ENCODE data around the gene MYPOP. TPM values are rescaled to one million over a fixed set of nuclear protein-coding genes. Genes with fewer than 3 reads are reported as not detected.
A peak's percentile ranks its signal among the peaks of the same experiment; 100 is the strongest.

MYPOP gene
- total RNA-seq, 1 experiment from 2014 or later = 5.5 TPM

GRCh38 chr19:45862271-45862563 lies 40.2 kb downstream of the MYPOP start:
- no TSS peak for BruUV-seq (replicated peaks)
- no peak for DNase-seq (ENCODE audit: unreplicated experiment)
- Mint-ChIP-seq H3K9me3 (ENCODE audit: unreplicated experiment) (no peaks in the 10 kb centered on the region), H3K4me3 (ENCODE audit: unreplicated experiment) (peak overlapping the region; percentile 90), H3K36me3 (ENCODE audit: insufficient read depth, unreplicated experiment) (peaks cover 39% of the 10 kb centered on the region), H3K4me1 (ENCODE audit: insufficient read depth, unreplicated experiment) (peaks cover 10% of the 10 kb centered on the region), H3K27ac (ENCODE audit: low read depth, unreplicated experiment) (peak overlapping the region; percentile 86), H3K27me3 (ENCODE audit: insufficient read depth, unreplicated experiment) (peaks cover 45% of the 10 kb centered on the region)
- CTCF ChIA-PET = interaction anchor here (0.7 kb wide), 1 partner anchor 131 kb away, joined by 3 read pairs; no protein-coding TSS in a partner anchor
- TF ChIP-seq, protein P1, sequence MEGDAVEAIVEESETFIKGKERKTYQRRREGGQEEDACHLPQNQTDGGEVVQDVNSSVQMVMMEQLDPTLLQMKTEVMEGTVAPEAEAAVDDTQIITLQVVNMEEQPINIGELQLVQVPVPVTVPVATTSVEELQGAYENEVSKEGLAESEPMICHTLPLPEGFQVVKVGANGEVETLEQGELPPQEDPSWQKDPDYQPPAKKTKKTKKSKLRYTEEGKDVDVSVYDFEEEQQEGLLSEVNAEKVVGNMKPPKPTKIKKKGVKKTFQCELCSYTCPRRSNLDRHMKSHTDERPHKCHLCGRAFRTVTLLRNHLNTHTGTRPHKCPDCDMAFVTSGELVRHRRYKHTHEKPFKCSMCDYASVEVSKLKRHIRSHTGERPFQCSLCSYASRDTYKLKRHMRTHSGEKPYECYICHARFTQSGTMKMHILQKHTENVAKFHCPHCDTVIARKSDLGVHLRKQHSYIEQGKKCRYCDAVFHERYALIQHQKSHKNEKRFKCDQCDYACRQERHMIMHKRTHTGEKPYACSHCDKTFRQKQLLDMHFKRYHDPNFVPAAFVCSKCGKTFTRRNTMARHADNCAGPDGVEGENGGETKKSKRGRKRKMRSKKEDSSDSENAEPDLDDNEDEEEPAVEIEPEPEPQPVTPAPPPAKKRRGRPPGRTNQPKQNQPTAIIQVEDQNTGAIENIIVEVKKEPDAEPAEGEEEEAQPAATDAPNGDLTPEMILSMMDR (IDR thresholded peaks at IDR 0.05; ENCODE audit: unreplicated experiment) = no peak
- intact Hi-C loops (cut with micrococcal nuclease) = no loop called here
- POLR2A ChIA-PET = interaction anchor here (0.7 to 2.1 kb wide), 7 partner anchors 11 to 352 kb away, joined by 3 to 34 read pairs (median 4); partner anchors contain the start of genes CCDC61 and IRF2BP1

- Mint-ChIP-seq H3K27me3 (ENCODE audit: insufficient read depth, unreplicated experiment) (peaks cover 29% of the 10 kb centered on the region), H3K27ac (ENCODE audit: low read depth, unreplicated experiment) (peak overlapping the region; percentile 39), H3K4me3 (ENCODE audit: unreplicated experiment) (peak overlapping the region; percentile 90), H3K9me3 (ENCODE audit: unreplicated experiment) (no peaks in the 10 kb centered on the region), H3K36me3 (ENCODE audit: insufficient read depth, unreplicated experiment) (peaks cover 55% of the 10 kb centered on the region), H3K4me1 (ENCODE audit: insufficient read depth, unreplicated experiment) (peaks cover 10% of the 10 kb centered on the region)
- no peak for DNase-seq (ENCODE audit: unreplicated experiment)
- ChIA-PET CTCF (interaction anchor here (0.6 to 1.0 kb wide), 4 partner anchors 44 to 486 kb away, joined by 3 read pairs; partner anchors contain the start of gene PPP5C), POLR2A (interaction anchor here (0.6 to 1.2 kb wide), 3 partner anchors 12 to 133 kb away, joined by 3 to 4 read pairs (median 3); partner anchors contain the start of gene DMPK)
- BruUV-seq (replicated peaks) = no TSS peak
- TF ChIP-seq, protein P1 (IDR thresholded peaks at IDR 0.05; ENCODE audit: unreplicated experiment) = no peak
- intact Hi-C loops (cut with micrococcal nuclease) = no loop called here
These were observed 41.8 kb downstream of the MYPOP start for GRCh38 chr19:45860359-45861259.

DNA sequence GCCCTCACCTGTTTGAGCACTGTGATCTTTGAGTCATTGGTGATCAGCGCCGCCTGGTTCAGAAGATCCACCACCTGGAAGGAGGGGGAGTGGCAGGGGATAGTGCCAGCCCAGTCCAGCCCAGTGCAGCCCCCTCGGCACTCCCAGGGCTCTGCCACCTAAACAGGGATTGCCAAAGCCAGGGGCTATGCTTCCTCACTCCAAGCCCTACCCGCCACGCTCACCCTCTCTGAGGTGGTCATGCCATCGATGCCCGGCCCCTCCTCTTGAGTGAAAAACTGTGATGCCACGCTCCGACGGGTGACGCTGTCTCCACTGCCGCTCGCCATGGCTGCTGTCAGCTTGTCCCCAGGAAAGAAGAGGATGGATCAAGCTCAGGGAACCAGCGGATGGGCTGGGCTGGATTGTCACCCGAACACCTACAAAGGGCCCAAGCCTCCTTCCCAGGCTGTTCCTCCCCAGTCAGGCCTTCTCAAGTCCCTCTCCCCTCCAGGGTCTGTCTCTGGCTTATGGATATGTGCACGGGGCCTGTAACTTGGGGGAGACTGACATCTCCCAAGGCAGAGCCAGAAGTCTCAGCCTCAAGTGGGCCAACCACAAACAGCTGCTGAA lies 48.1 kb downstream of the MYPOP start:
- intact Hi-C loops (cut with micrococcal nuclease) = no loop called here
- Mint-ChIP-seq H3K27me3 (ENCODE audit: insufficient read depth, unreplicated experiment) (no peaks in the 10 kb centered on the region), H3K27ac (ENCODE audit: low read depth, unreplicated experiment) (no peak overlapping the region), H3K9me3 (ENCODE audit: unreplicated experiment) (no peaks in the 10 kb centered on the region), H3K4me3 (ENCODE audit: unreplicated experiment) (no peak overlapping the region), H3K4me1 (ENCODE audit: insufficient read depth, unreplicated experiment) (peaks cover 5% of the 10 kb centered on the region), H3K36me3 (ENCODE audit: insufficient read depth, unreplicated experiment) (peaks cover 84% of the 10 kb centered on the region)
- ChIA-PET POLR2A (no interaction called here), CTCF (interaction anchor here (0.6 to 1.0 kb wide), 2 partner anchors 29 to 1003 kb away, joined by 3 to 6 read pairs; no protein-coding TSS in a partner anchor)
- DNase-seq (ENCODE audit: unreplicated experiment) = no peak
- TF ChIP-seq, protein P1 (IDR thresholded peaks at IDR 0.05; ENCODE audit: unreplicated experiment) = no peak
- BruUV-seq (replicated peaks) = no TSS peak

DNA sequence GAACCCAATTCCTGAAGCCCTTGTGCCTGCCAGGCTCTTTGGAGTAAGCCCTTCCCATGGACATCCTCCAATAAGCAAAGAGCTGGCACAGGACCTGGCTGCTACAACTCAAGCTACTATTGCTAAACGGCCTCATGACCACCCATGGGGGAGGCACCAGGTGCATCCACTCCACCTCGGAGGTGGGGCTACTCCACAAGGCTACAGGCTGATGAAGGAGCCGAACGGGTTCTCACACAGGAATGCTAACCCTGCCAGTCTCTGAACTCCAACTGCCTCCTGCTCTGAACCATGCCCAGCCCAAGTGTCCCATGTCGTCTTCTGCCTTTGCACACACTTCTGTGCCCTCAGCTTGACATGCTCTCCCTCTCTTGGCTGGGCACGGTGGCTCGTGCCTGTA lies 49.4 kb downstream of the MYPOP start:
- intact Hi-C loops (cut with micrococcal nuclease) = no loop called here
- TF ChIP-seq, protein P1 (IDR thresholded peaks at IDR 0.05; ENCODE audit: unreplicated experiment) = no peak
- ChIA-PET CTCF (no interaction called here), POLR2A (interaction anchor here (1.0 kb wide), 1 partner anchor 9 kb away, joined by 4 read pairs; no protein-coding TSS in a partner anchor)
- peaks cover 88% of the 10 kb centered on the region for H3K36me3 Mint-ChIP-seq (ENCODE audit: insufficient read depth, unreplicated experiment)
- BruUV-seq (replicated peaks) = no TSS peak
- H3K4me3 Mint-ChIP-seq (ENCODE audit: unreplicated experiment) = no peak overlapping the region
- no peaks in the 10 kb centered on the region for H3K27me3 Mint-ChIP-seq (ENCODE audit: insufficient read depth, unreplicated experiment)
- H3K9me3 Mint-ChIP-seq (ENCODE audit: unreplicated experiment) = no peaks in the 10 kb centered on the region
- no peak overlapping the region for H3K27ac Mint-ChIP-seq (ENCODE audit: low read depth, unreplicated experiment)
- H3K4me1 Mint-ChIP-seq (ENCODE audit: insufficient read depth, unreplicated experiment) = peaks cover under 1% of the 10 kb centered on the region
- peak; percentile 26 for DNase-seq (ENCODE audit: unreplicated experiment)
